IMR-90 (cell line): ENCODE data around the gene NBPF4. TPM values are rescaled to one million over a fixed set of nuclear protein-coding genes. Genes with fewer than 3 reads are reported as not detected.

ENCODE experiments used
- ATAC-seq: fragments of 200-7000 bp; cut with Tn5 transposase; 2 replicates; pipeline ENCODE4 v1.9.1; 2020; ENCODE audit warnings: low read depth, mild to moderate bottlenecking, moderate library complexity
- BruUV-seq: library from RNA; stranded (reverse); fragments of 400-500 nt; replicated peaks from 2 replicates; lab custom pipeline; 2021; lab: Mats Ljungman, UMichigan
- CTCF ChIA-PET: fragments of 300-600 bp; formaldehyde crosslinking; extraction: SDS; loops from one replicate; lab custom pipeline; 2021; ENCODE audit warnings: antibody characterized with exemption; lab: Yijun Ruan, JAX
- POLR2A ChIA-PET: fragments of 300-600 bp; sonication (Branson Sonifier 250); formaldehyde crosslinking; loops from one replicate; lab custom pipeline; 2022; ENCODE audit warnings: antibody characterized with exemption; ENCODE audit not compliant: unreplicated experiment; lab: Charles Lee
- DNase-seq: peaks from one replicate; pipeline ENCODE4 v3.0.0; 2013
- H2AFZ ChIP-seq: replicated peaks from 2 replicates; pipeline ENCODE3; 2013; ENCODE audit warnings: low read length, mild to moderate bottlenecking; ENCODE audit not compliant: poor library complexity
- H2AK5ac ChIP-seq: 2 replicates; pipeline ENCODE4 v1.6.1; 2013; ENCODE audit warnings: low read depth, low read length, inconsistent platforms
- H2AK9ac ChIP-seq: replicated peaks from 2 replicates; pipeline ENCODE3; 2013; ENCODE audit warnings: mild to moderate bottlenecking, low read depth, low read length, moderate library complexity; ENCODE audit not compliant: poor library complexity
- H2BK120ac ChIP-seq: 2 replicates; pipeline ENCODE4 v1.6.1; 2013; ENCODE audit warnings: low read depth, low read length, inconsistent platforms
- H2BK15ac ChIP-seq: 3 replicates; pipeline ENCODE4 v1.6.1; 2013; ENCODE audit warnings: low read depth, low read length, inconsistent platforms
- H2BK20ac ChIP-seq: 2 replicates; pipeline ENCODE4 v1.6.1; 2013; ENCODE audit warnings: low read depth, mild to moderate bottlenecking, inconsistent platforms, low read length, moderate library complexity
- H2BK5ac ChIP-seq: 2 replicates; pipeline ENCODE4 v1.6.1; 2013; ENCODE audit warnings: mild to moderate bottlenecking, low read depth, low read length, inconsistent platforms; ENCODE audit not compliant: poor library complexity, severe bottlenecking
- H3K14ac ChIP-seq: replicated peaks from 2 replicates; pipeline ENCODE4 v1.6.1; 2013; ENCODE audit warnings: low read depth, low read length, inconsistent platforms
- H3K18ac ChIP-seq: 2 replicates; pipeline ENCODE4 v1.6.1; 2013; ENCODE audit warnings: low read depth, low read length, control low read depth
- H3K23ac ChIP-seq: 2 replicates; pipeline ENCODE4 v1.6.1; 2013; ENCODE audit warnings: low read depth, low read length, inconsistent platforms
- H3K27ac ChIP-seq: 2 replicates; pipeline ENCODE4 v1.5.1; 2013; ENCODE audit warnings: mild to moderate bottlenecking, control low read depth, low read length; ENCODE audit not compliant: insufficient read depth
- H3K27me3 ChIP-seq: 2 replicates; pipeline ENCODE4 v1.6.1; 2013; ENCODE audit warnings: low read length; ENCODE audit not compliant: control insufficient read depth, insufficient read depth
- H3K36me3 ChIP-seq: 2 replicates; pipeline ENCODE4 v1.6.1; 2013; ENCODE audit warnings: low read length, mixed read lengths; ENCODE audit not compliant: control insufficient read depth, insufficient read depth
- H3K4ac ChIP-seq: 2 replicates; pipeline ENCODE4 v1.6.1; 2013; ENCODE audit warnings: low read depth, low read length, inconsistent platforms
- H3K4me1 ChIP-seq: 2 replicates; pipeline ENCODE4 v1.6.1; 2013; ENCODE audit warnings: low read length, mixed read lengths; ENCODE audit not compliant: control insufficient read depth, insufficient read depth
- H3K4me2 ChIP-seq: 2 replicates; pipeline ENCODE4 v1.6.1; 2013; ENCODE audit warnings: low read depth, mild to moderate bottlenecking, control low read depth, low read length, moderate library complexity
- H3K4me3 ChIP-seq: 2 replicates; pipeline ENCODE4 v1.5.1; 2013; ENCODE audit warnings: low read depth, mild to moderate bottlenecking, control low read depth, low read length, moderate library complexity; ENCODE audit not compliant: insufficient read depth
- H3K56ac ChIP-seq: 2 replicates; pipeline ENCODE4 v1.6.1; 2013; ENCODE audit warnings: low read length, inconsistent platforms; ENCODE audit not compliant: insufficient read depth; ENCODE audit errors: extremely low read depth
- H3K79me1 ChIP-seq, 2 experiments: 2 replicates each; pipeline ENCODE4 v1.6.1; 2013; ENCODE audit warnings: low read length in 2 of 2, inconsistent platforms in 1 of 2, low read depth in 1 of 2
- H3K9ac ChIP-seq: 2 replicates; pipeline ENCODE4 v1.6.1; 2013; ENCODE audit warnings: low read depth, low read length, control low read depth
- H3K9me1 ChIP-seq: 2 replicates; pipeline ENCODE4 v1.6.1; 2013; ENCODE audit warnings: low read length, inconsistent platforms; ENCODE audit not compliant: insufficient read depth
- H3K9me3 ChIP-seq: 2 replicates; pipeline ENCODE4 v1.6.1; 2013; ENCODE audit warnings: low read length; ENCODE audit not compliant: control insufficient read depth, insufficient read depth
- H4K20me1 ChIP-seq: 2 replicates; pipeline ENCODE4 v1.6.1; 2013; ENCODE audit warnings: low read length, inconsistent platforms; ENCODE audit not compliant: insufficient read depth
- H4K5ac ChIP-seq: 2 replicates; pipeline ENCODE4 v1.6.1; 2013; ENCODE audit warnings: mild to moderate bottlenecking, low read depth, low read length, control low read depth
- H4K8ac ChIP-seq, 2 experiments: 2 replicates each; pipeline ENCODE4 v1.6.1; 2013; ENCODE audit warnings: low read depth in 2 of 2, low read length in 2 of 2, control low read depth in 1 of 2, inconsistent platforms in 1 of 2
- H4K91ac ChIP-seq: 2 replicates; pipeline ENCODE4 v1.6.1; 2013; ENCODE audit warnings: low read depth, low read length, inconsistent platforms; ENCODE audit not compliant: insufficient read depth
- CTCF ChIP-seq: conservative IDR thresholded peaks from 2 replicates; pipeline ENCODE4 v1.5.1; 2012; ENCODE audit warnings: mild to moderate bottlenecking, low read depth, low read length, improper control_type of control experiment
- ELK1 ChIP-seq: fragments of 150-350 bp; IDR thresholded peaks from 2 replicates; pipeline ENCODE4 v1.6.1; 2016; ENCODE audit warnings: low read depth, mild to moderate bottlenecking, low read length, moderate library complexity, borderline replicate concordance
- MAFK ChIP-seq: IDR thresholded peaks from 2 replicates; pipeline ENCODE4 v1.6.1; 2012; ENCODE audit warnings: low read depth, low read length, improper control_type of control experiment
- MAZ ChIP-seq: IDR thresholded peaks from 2 replicates; pipeline ENCODE4 v1.6.1; 2012; ENCODE audit warnings: low read depth, mild to moderate bottlenecking, low read length, improper control_type of control experiment, moderate library complexity, borderline replicate concordance
- MXI1 ChIP-seq: IDR thresholded peaks from 2 replicates; pipeline ENCODE4 v1.6.1; 2012; ENCODE audit warnings: low read depth, mild to moderate bottlenecking, low read length, moderate library complexity, borderline replicate concordance
- RCOR1 ChIP-seq: IDR thresholded peaks from 2 replicates; pipeline ENCODE4 v1.6.1; 2012; ENCODE audit warnings: mild to moderate bottlenecking, low read length, improper control_type of control experiment; ENCODE audit not compliant: insufficient replicate concordance
- USF2 ChIP-seq: fragments of 150-350 bp; IDR thresholded peaks from 2 replicates; pipeline ENCODE4 v1.6.1; 2017; ENCODE audit warnings: mild to moderate bottlenecking, antibody characterized with exemption, low read length, low read depth
- WGBS, 2 experiments: methylation state at CpG; one replicate each; pipeline versions ENCODE4 v1.1.5 to v1.1.7; 2013; ENCODE audit warnings: missing lambda C conversion rate in 2 of 2; ENCODE audit not compliant: insufficient read length in 1 of 2; ENCODE audit errors: extremely low coverage in 2 of 2; 5-methylcytosine and 5-hydroxymethylcytosine counted together
- dilution Hi-C: fragments of 300-500 bp; cut with HindIII; formaldehyde crosslinking; loops from one replicate; pipeline ENCODE4 v1.14.3; 2018; ENCODE audit warnings: low sequenced_read_pairs; ENCODE audit not compliant: unreplicated experiment
- in situ Hi-C: fragments of 300-500 bp; cut with MboI; formaldehyde crosslinking; loops from 3 replicates; pipeline ENCODE4 v1.14.3; 2019; ENCODE audit warnings: low sequenced_read_pairs, inconsistent platforms, mixed read lengths
- intact Hi-C: fragments of 100-400 bp; cut with micrococcal nuclease; formaldehyde crosslinking; loops from 2 replicates; pipeline ENCODE4 v1.10.0; 2022
- polyA plus RNA-seq, 3 experiments: library from polyadenylated mRNA; depleted of rRNA; stranded (reverse); fragments of >200 nt; gene quantifications; 2 replicates each; pipeline ENCODE4 v1.2.3, GENCODE V29; 2012; ENCODE audit warnings: low replicate concordance in 1 of 3
- total RNA-seq: library from RNA; depleted of rRNA; stranded (reverse); fragments of >200 nt; gene quantifications from 2 replicates; pipeline ENCODE4 v1.2.3, GENCODE V29; 2012

Gene NBPF4
- total and polyA plus RNA-seq, 2 of the 4 experiments (the other 2 are of a cell fraction), result not detected

GRCh38 chr1:108188801-108189200 is 55.1 kb downstream of the NBPF4 start:
- intact Hi-C loops, result no loop called here
- H2BK120ac ChIP-seq, result no peak overlapping the region
- H2BK5ac ChIP-seq, result no peak overlapping the region
- H4K8ac ChIP-seq, result no peak overlapping the region
- no peak overlapping the region for H3K23ac ChIP-seq
- peaks cover 45% of the 10 kb centered on the region; the same call in 1 of the 2 replicates for H4K20me1 ChIP-seq
- H3K9me1 ChIP-seq, result no peaks in the 10 kb centered on the region
- CTCF ChIA-PET, result no interaction called here
- no peak overlapping the region for H2AK5ac ChIP-seq
- BruUV-seq, result no TSS peak
- no peaks in the 10 kb centered on the region for H3K27me3 ChIP-seq
- no peaks in the 10 kb centered on the region for H3K4me1 ChIP-seq
- H3K36me3 ChIP-seq, result peaks cover 22% of the 10 kb centered on the region
- no peak overlapping the region for H3K14ac ChIP-seq
- dilution Hi-C loops, result no loop called here
- ATAC-seq (no peak), DNase-seq (no peak)
- H2AFZ ChIP-seq, result no peak overlapping the region
- POLR2A ChIA-PET, result no interaction called here
- peaks cover 17 to 53% of the 10 kb centered on the region in 2 experiments for H3K79me1 ChIP-seq
- no peak overlapping the region for H3K27ac ChIP-seq
- H4K5ac ChIP-seq, result no peak overlapping the region
- no peak overlapping the region for H3K4me2 ChIP-seq
- no peak overlapping the region for H3K56ac ChIP-seq
- no peak overlapping the region for H3K18ac ChIP-seq
- H2AK9ac ChIP-seq, result no peak overlapping the region
- H3K4ac ChIP-seq, result no peak overlapping the region
- no peak overlapping the region for H2BK20ac ChIP-seq
- no peak overlapping the region for H4K91ac ChIP-seq
- H2BK15ac ChIP-seq, result no peak overlapping the region
- no CpG with 5 or more reads among the region's 1 CpG for WGBS, 2 experiments
- no peak overlapping the region for H3K4me3 ChIP-seq
- in situ Hi-C loops, result no loop called here
- H3K9me3 ChIP-seq, result no peaks in the 10 kb centered on the region
- no peak overlapping the region for H3K9ac ChIP-seq
- TF ChIP-seq USF2 (no peak), MAZ (no peak), MAFK (no peak), ELK1 (no peak), RCOR1 (no peak), MXI1 (no peak), CTCF (no peak)
